Sigmoid colon (tissue), 4 donors: ENCODE results near the gene SLIT3.

ENCODE experiments used
- EP300 ChIP-seq, 4 donors: sonication (generic); formaldehyde crosslinking; IDR thresholded peaks; one replicate each; pipeline ENCODE4 v1.6.1; 2017; ENCODE audit warnings: antibody characterized with exemption in 4 of 4
- POLR2A ChIP-seq, 2 donors: fragments of 450-650 bp; IDR thresholded peaks; one replicate each; pipeline ENCODE4 v1.6.1; 2016; ENCODE audit warnings: antibody characterized with exemption in 2 of 2, mild to moderate bottlenecking in 2 of 2, moderate library complexity in 2 of 2
- TF ChIP-seq, protein P1 (sequence below), 4 experiments: fragments of 450-650 bp in 3 of 4; fragments of 200-600 bp in 1 of 4; IDR thresholded peaks; one replicate each; pipeline ENCODE4 v1.5.1; 2016 to 2019; ENCODE audit warnings: antibody characterized with exemption in 4 of 4, mild to moderate bottlenecking in 3 of 4, moderate library complexity in 2 of 4

DNA sequence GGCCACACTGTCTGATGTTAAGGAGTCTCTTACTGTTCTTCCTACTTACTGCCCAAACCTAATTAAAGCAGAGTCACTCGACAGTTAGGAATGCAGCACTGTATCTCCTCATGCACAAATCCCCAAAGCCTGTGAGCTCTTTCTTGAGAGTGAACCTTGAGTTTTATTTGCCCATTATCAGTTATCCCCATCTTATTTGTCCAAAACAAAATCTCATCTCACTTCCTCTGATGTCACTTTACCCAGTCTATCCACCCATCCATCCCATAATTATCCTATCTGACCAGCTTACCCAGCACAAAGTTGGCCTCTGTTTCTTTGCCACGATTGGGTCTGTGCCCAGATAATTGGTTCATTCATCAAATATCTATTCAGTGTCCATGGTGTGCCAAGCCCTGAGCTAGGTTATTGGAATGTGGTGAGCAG lies 250.8 kb downstream of the SLIT3 start:
- no peak for TF ChIP-seq POLR2A (IDR thresholded peaks at IDR 0.05)
- TF ChIP-seq, protein P1, sequence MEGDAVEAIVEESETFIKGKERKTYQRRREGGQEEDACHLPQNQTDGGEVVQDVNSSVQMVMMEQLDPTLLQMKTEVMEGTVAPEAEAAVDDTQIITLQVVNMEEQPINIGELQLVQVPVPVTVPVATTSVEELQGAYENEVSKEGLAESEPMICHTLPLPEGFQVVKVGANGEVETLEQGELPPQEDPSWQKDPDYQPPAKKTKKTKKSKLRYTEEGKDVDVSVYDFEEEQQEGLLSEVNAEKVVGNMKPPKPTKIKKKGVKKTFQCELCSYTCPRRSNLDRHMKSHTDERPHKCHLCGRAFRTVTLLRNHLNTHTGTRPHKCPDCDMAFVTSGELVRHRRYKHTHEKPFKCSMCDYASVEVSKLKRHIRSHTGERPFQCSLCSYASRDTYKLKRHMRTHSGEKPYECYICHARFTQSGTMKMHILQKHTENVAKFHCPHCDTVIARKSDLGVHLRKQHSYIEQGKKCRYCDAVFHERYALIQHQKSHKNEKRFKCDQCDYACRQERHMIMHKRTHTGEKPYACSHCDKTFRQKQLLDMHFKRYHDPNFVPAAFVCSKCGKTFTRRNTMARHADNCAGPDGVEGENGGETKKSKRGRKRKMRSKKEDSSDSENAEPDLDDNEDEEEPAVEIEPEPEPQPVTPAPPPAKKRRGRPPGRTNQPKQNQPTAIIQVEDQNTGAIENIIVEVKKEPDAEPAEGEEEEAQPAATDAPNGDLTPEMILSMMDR (IDR thresholded peaks at IDR 0.05) = no peak
- TF ChIP-seq EP300 (IDR thresholded peaks at IDR 0.05) = no peak
